GM18517 (cell line): ENCODE measurements around the gene CCT4.
A peak's percentile ranks its signal among the peaks of the same experiment; 100 is the strongest.
"Not testable (repeated sequence)": the region's sequence is repeated elsewhere in the genome, so short reads cannot be mapped to it uniquely, and the experiment has no call there.

ENCODE experiments used
- ATAC-seq: cut with Tn5 transposase; IDR thresholded peaks from one replicate; pipeline ENCODE4 v1.9.1; 2021; ENCODE audit warnings: mild to moderate bottlenecking, moderate library complexity; ENCODE audit not compliant: unreplicated experiment

CCT4 gene

DNA sequence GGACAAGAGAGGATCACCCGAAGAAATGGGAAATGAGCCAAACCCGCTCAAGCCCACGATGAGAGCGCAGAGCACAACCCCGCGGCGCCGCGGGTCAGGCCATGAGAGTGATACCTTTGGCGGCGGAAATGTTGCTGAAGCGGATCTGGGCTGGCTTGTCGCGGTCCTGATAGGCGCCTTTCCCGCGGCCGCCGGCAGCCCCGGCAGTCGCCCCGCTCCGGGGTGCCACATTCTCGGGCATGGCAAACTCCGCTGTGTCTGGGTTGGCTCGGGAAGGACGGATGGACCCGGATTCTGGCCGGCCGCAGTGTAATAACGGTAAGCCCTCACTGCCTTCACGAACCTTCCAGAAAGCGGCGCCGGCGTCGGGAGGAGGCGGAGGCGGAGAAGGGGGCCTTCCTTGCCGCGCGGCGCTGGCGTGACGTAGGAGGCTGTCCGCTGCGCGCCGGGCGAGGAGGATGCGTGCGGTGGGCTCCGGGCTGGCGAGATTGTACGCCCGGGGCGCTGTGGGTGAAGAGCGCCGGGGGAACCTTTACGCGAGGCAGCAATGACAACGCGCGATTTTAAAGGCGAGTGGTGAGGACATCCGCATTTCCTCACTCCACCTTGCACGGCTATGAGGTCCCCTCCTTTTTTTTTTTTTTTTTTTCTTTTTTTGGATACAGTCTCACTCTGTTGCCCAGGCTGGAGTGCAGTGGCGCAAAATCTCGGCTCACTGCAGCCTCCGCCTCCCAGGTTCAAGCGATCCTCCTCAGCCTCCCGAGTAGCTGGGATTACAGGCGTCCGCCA, at the start of gene CCT4:
TSS of gene CCT4 (minus strand) at position 390 of the 789 bp plus-strand sequence. CDS start at position 241, 149 bp downstream.
- ATAC-seq = peak; percentile 68

DNA sequence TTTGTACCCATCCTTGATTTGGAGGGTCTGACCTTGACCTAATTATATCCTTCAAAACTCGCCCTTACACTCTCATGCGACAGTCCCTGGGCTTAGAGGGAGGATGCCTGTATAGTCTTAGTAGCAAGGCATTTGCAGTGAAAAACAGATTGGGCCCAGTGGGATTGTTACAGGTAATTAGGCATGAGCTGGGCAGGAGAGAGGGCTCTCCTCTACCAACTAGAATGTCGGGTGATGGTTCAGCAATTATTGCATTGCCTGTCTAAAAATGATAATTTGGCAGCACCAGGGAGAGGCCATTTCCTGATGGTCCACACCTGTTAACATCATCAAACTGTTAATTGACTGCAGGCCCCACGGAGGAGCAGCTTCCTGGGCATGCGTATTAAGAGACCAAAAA, 49.4 kb upstream of the CCT4 start:
- no peak for ATAC-seq

DNA sequence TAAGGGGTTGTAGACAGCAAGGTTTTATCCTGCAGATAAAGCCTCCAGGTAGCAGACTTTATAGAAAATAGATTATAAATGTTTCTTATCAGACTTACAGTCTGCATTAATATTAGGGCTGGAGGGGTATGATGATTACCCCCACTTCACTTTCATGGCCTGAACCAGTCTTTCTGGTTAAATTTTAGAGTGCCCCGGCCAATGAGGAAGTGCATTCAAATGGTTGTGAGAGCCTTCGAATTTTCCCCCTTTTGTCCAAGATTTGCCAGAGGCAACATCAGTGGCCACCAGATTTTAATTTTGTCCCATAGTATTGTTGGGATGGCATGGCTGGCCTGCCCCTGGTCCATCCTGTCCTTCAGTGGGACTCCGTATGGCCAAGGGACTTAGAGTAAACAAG, 48.6 kb upstream of the CCT4 start:
- ATAC-seq = no peak

GRCh38 chr2:61928826-61929461, 40.5 kb upstream of the CCT4 start:
- ATAC-seq = no peak

DNA sequence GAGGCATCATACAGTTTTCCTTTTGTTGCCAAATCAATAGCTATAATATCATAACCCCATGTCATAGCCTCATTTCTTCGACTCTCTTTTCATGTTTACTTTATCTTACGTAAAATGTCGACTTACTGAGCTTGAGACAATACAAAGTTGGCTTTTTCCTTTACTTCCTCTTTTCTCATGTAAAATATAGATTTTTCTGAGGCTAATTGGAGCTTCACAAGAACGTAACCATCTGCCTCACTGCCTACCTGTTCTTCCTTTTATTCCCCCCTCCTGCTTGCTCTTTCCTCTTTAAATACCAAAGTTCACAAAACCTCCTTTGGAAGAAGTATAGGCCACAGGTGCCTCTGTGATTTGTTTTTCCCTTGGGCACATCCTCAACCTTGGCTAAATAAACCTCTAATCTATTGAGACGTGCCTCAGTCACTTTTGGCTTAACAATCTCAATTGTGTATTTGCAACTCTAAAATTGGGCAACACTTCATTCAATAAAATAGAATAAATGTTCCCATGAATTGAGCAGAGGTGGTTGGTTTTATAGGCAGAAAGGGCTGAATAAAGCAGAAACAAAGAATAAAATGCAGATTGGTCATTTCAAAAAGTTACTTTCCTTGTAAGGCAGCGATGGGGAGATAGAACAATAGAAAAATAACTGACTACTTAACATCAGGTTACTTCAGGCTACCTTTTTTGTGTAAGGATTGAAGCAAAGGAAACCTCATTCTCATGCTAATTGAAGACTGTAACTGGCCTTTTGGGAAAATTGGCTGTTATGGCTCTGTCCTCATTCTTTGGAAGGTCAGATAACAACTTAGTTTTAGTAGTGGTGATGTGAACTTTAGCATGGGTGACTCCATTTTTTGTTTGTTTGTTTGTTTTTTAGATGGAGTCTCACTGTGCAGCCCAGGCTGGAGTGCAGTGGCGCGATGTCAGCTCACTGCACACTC, 38.3 kb upstream of the CCT4 start:
- no peak for ATAC-seq

DNA sequence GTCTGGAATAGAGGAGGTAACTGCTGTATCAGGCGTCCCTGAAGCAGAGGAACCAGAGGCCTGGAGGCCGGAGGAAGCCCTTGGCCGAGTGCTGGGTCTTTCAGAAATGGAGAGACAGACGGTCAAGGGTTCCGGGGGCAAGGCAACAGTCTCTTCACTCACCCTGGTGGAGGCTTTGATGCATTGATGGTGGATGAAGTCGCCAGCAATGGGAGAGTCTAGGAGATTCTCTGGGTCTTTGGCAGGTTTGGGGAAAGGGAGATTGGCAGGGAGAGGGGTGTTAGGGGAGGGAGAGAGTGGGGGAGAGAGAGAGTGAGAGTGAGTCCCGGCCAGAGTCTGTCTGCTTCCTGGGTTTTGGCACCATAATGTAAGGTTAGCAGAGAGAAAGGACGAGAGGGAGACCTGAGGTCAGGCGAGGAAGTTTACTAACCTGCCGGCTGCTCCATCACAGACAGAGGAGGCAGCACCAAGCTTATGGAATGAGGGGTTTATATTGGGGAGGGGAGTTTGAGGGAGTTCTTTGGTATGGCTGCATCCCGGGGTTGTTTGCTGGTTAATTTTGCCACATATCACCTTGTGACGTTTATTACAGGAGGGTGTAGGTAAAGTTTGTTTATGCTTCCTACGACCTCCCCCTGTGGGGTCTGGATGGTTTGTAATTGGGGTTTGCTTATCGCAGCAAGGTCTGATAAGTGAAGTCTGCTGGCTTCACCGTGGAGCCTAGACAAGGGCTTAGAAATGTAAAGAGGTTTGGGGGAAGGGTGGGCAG, 36.6 kb upstream of the CCT4 start:
- ATAC-seq = no peak

GRCh38 chr2:61922714-61923113, 34.3 kb upstream of the CCT4 start:
- no peak for ATAC-seq

GRCh38 chr2:61920548-61920947, 32.1 kb upstream of the CCT4 start:
- ATAC-seq = no peak

GRCh38 chr2:61914794-61915193, 26.3 kb upstream of the CCT4 start:
- ATAC-seq = not testable (repeated sequence)

GRCh38 chr2:61911510-61911909, 23.1 kb upstream of the CCT4 start:
- no peak for ATAC-seq

GRCh38 chr2:61910603-61911002, 22.1 kb upstream of the CCT4 start:
- ATAC-seq = no peak

- ATAC-seq = no peak
Measured at GRCh38 chr2:61909116-61909515, 20.7 kb upstream of the CCT4 start.

DNA sequence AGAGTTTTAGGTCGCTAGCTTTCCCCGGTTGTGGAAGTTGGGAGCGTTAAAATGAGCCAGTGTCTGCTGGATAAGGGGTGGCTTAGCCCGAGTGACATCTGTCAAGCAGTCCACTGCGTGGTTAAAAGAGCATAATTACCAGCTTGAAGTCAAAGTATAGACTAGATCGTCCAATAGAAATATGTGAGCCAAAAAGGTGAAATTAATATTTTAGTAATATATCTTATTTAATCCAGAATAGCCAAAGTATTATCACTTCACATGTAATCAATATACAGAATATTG, 17.7 kb upstream of the CCT4 start:
- ATAC-seq = peak; percentile 16

- ATAC-seq = peak; percentile 98
Measured at GRCh38 chr2:61905372-61906185, 17.1 kb upstream of the CCT4 start, which contains the start of gene COMMD1. Gene COMMD1, plus strand, starts transcription at chr2:61905674. Its CDS starts 5 bp downstream, at chr2:61905679.

DNA sequence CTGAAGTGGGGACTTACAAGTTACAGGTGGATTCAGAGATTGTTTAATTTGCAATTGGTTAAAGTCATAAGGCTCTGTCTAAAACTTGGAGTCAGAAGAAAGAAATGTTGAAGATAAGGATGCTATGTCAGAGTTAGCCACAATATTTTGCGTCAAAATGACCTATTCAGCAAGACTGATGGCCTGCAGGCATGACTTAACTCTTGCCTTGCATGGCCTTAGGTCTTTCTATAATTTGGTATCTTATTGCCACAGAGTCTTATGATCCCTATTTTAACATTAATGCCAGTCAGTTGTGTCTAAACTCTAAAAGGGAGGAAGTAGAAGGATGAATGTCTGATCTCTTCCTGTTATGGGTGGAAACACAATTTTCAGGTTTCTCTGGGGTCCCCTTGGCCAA, 11.8 kb upstream of the CCT4 start:
- ATAC-seq = no peak

DNA sequence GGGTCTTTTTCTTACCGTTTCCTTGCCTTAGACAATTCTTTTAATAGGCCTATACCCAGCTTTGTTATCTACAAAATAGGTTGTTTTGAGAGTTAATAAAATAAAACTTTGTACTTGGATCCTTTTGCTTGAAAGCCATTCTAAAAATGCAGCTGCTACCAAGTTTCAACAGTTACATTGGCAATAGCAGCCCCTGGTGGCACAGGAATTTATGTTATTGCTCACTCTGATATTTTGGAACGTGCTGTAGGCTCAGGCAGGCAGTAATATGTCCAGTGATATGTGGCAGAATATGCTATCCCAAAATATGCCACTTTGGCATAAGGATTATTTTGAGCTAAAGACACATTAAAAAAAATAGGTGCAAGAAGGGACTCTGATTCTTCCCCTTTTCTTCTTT, 10.4 kb upstream of the CCT4 start:
- no peak for ATAC-seq

DNA sequence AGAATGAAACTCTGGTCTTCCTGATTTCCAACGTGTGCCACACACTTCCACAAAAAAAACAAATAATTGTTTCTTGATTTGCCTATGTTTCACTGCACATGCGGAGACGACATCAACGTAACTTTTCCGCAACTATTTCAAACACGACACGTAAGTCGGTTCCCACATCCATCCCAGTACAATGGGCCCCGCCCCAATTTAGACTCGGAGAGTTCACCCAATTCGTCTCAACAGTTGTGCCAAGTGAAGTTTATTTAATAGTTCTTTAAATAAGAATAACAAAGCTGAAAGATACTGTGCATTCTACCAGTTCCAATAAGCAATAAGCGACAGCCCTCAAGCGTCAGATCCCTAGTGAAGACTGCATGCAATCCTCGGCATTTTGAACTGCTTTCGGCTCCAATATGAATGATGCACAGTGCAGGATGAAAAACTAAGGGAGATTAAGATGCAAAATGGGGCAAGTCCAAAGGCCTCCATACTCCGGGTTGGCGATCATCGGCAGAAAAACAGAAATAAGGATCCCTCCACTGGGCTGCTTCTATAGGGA, 664 bp downstream of the CCT4 start:
- ATAC-seq = no peak

DNA sequence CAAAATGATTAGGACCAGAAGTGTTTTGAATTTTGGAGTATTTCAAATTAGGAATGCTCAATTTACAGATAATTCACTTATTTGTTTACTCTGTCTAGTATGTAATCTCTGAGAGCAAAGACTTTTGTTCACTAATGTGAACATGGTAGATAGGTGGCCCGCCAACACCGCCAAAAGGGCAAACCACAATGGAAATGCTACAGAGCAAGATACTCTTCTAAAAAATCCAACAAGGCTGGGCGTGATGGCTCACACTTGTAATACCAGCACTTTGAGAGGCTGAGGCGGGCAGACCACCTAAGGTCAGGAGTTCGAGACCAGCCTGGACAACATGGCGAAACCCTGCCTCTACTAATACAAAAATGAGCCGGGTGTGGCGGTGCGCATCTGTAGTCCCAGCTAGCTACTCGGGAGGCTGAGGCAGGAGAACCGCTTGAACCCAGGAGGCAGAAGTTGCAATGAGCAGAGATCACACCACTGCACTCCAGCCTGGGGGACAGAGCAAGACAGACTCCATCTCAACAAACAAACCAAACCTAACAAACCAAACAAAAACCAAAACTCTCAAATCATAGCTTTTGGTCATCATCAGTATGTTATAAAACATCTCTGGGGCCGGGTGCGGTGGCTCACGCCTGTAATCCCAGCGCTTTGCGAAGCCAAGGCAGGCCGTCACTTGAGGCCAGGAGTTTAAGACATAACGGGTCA, 2.4 kb downstream of the CCT4 start:
- no peak for ATAC-seq

DNA sequence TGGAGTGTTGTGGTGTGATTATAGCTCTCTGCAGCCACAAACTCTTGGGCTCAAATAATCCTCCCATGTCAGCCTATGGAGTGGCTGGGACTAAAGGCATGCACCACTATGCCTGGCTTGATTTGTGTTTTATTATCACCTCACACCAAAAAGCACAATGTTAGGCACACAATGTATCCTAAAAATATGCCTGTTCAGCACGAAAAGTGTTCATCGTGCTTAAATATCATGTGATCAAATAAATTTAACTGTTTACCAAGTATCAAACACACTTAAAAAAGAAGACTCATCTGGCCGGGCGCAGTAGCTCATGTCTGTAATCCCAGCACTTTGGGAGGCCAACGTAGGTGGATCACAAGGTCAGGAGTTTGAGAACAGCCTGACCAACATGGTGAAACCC, 5.6 kb downstream of the CCT4 start:
- no peak for ATAC-seq
